ENCODE measurements around the gene HBS1L. TPM values are rescaled to one million over a fixed set of nuclear protein-coding genes. Genes with fewer than 3 reads are reported as not detected.
"Not testable (repeated sequence)": the region's sequence is repeated elsewhere in the genome, so short reads cannot be mapped to it uniquely, and the experiment has no call there.

HBS1L gene
- total RNA-seq, 1 experiment from 2014 or later: 63.6 TPM

DNA sequence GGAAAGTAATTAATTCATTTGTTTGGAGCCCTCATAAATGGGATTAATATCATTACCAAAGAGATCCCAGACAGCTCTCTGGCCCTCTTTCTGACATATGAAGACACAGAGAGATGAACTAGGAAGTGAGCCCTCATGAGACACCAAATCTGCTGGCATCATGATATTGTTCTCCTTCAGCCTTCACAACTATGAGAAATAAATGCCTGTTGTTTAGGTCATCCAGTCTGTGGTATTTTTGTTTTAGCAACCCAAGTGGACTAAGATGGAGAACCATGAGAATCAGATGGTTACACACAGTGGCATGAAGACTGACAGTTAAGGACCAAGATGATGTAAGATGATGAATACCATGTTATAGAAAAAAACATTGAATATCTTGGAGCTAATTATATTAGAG is 16.9 kb upstream of the HBS1L start:
- no peak overlapping the region for H3K27ac ChIP-seq (ENCODE audit: low read length)
- no peaks in the 10 kb centered on the region for H3K27me3 ChIP-seq (ENCODE audit: low read length)
- H3K79me2 ChIP-seq (ENCODE audit: low read length): no peaks in the 10 kb centered on the region
- no peaks in the 10 kb centered on the region for H3K9me3 ChIP-seq (ENCODE audit: low read length)
- no peaks in the 10 kb centered on the region for H4K20me1 ChIP-seq (ENCODE audit: insufficient read depth, low read depth, low read length)
- H3K9me2 ChIP-seq (replicated peaks; ENCODE audit: insufficient read depth, low read length): no peaks in the 10 kb centered on the region
- H3K4me1 ChIP-seq (ENCODE audit: low read length): no peaks in the 10 kb centered on the region
- no peak overlapping the region for H3K9ac ChIP-seq (ENCODE audit: low read length)
- no peak overlapping the region for H3K4me3 ChIP-seq (ENCODE audit: low read length)
- DNase-seq: no peak
- no peaks in the 10 kb centered on the region for H3K36me3 ChIP-seq (ENCODE audit: insufficient read depth, low read length)
- no peak overlapping the region for H2AFZ ChIP-seq (ENCODE audit: low read length)
- no peak overlapping the region for H3K4me2 ChIP-seq (ENCODE audit: low read depth, low read length, poor library complexity, severe bottlenecking)

DNA sequence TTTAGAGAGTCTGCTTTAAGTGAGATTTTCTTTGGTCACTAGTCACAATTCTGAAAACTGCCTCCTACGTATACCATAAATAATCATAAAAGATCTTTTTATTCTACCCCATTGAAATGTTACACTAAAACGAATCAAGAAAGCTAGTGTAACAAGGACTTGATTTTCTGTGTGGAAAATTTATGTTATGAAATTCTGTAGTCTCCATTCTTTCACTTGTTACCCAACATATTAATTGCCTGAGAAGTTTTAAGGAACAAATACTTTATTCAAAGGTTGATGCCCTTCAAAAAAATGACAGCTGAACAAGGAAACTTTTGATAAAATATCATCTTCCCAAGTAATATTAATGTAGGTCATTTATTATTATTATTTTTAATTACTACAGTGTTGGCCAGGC is 13.3 kb upstream of the HBS1L start:
- no peaks in the 10 kb centered on the region for H3K79me2 ChIP-seq (ENCODE audit: low read length)
- H2AFZ ChIP-seq (ENCODE audit: low read length): no peak overlapping the region
- H3K9me3 ChIP-seq (ENCODE audit: low read length): no peaks in the 10 kb centered on the region
- DNase-seq: no peak
- H3K9ac ChIP-seq (ENCODE audit: low read length): no peak overlapping the region
- no peaks in the 10 kb centered on the region for H3K27me3 ChIP-seq (ENCODE audit: low read length)
- H3K4me3 ChIP-seq (ENCODE audit: low read length): no peak overlapping the region
- H3K4me1 ChIP-seq (ENCODE audit: low read length): peaks cover under 1% of the 10 kb centered on the region
- no peaks in the 10 kb centered on the region for H3K36me3 ChIP-seq (ENCODE audit: insufficient read depth, low read length)
- H4K20me1 ChIP-seq (ENCODE audit: insufficient read depth, low read depth, low read length): no peaks in the 10 kb centered on the region
- H3K9me2 ChIP-seq (replicated peaks; ENCODE audit: insufficient read depth, low read length): no peaks in the 10 kb centered on the region
- H3K27ac ChIP-seq (ENCODE audit: low read length): no peak overlapping the region
- no peak overlapping the region for H3K4me2 ChIP-seq (ENCODE audit: low read depth, low read length, poor library complexity, severe bottlenecking)

DNA sequence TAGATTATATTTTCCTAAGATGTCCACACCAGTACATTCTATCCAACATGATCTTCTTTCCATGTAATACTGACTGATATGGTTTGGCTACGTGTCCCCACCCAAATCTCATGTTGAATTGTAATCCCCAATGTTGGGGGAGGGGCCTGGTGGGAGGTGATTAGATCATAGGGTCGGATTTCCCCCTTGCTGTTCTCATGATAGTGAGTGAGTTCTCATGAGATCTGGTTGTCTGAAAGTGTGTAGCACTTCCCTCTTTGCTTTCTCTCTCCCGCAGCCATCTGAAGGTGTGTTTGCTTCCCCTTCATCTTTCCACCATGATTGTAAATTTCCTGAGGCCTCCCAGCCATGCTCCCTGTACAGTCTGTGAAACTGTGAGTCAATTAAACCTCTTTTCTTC is 12.2 kb upstream of the HBS1L start:
- Histone ChIP-seq H3K9ac (ENCODE audit: low read length) (no peak overlapping the region), H3K27me3 (ENCODE audit: low read length) (no peaks in the 10 kb centered on the region), H2AFZ (ENCODE audit: low read length) (no peak overlapping the region), H3K36me3 (ENCODE audit: insufficient read depth, low read length) (no peaks in the 10 kb centered on the region), H3K9me2 (replicated peaks; ENCODE audit: insufficient read depth, low read length) (no peaks in the 10 kb centered on the region), H3K27ac (ENCODE audit: low read length) (no peak overlapping the region), H4K20me1 (ENCODE audit: insufficient read depth, low read depth, low read length) (no peaks in the 10 kb centered on the region), H3K4me1 (ENCODE audit: low read length) (peaks cover 8% of the 10 kb centered on the region), H3K4me2 (ENCODE audit: low read depth, low read length, poor library complexity, severe bottlenecking) (no peak overlapping the region), H3K4me3 (ENCODE audit: low read length) (no peak overlapping the region), H3K9me3 (ENCODE audit: low read length) (no peaks in the 10 kb centered on the region), H3K79me2 (ENCODE audit: low read length) (no peaks in the 10 kb centered on the region)
- no peak for DNase-seq

DNA sequence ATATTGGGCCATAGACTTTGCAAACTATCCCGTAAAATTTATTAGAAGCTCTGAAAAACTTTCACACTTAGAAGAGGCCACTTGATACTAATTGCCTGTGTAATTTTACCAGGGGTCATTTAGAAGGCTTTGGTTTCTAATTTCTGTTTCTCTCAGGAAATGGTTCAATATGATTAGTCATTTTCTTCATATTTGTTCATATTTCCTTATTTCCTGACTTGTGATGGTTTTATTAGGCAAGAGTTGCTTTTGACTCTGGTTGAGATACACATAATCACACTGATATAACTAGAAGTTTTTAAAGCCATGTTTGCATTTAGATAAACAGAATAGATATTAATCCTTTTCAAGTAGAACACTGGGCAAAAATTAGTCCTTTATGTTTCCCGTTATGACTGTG is 11.8 kb upstream of the HBS1L start:
- Histone ChIP-seq H3K27me3 (ENCODE audit: low read length) (no peaks in the 10 kb centered on the region), H3K36me3 (ENCODE audit: insufficient read depth, low read length) (no peaks in the 10 kb centered on the region), H3K27ac (ENCODE audit: low read length) (no peak overlapping the region), H3K4me3 (ENCODE audit: low read length) (no peak overlapping the region), H4K20me1 (ENCODE audit: insufficient read depth, low read depth, low read length) (no peaks in the 10 kb centered on the region), H3K9ac (ENCODE audit: low read length) (no peak overlapping the region), H2AFZ (ENCODE audit: low read length) (no peak overlapping the region), H3K4me1 (ENCODE audit: low read length) (peaks cover 8% of the 10 kb centered on the region), H3K9me2 (replicated peaks; ENCODE audit: insufficient read depth, low read length) (no peaks in the 10 kb centered on the region), H3K4me2 (ENCODE audit: low read depth, low read length, poor library complexity, severe bottlenecking) (no peak overlapping the region), H3K9me3 (ENCODE audit: low read length) (no peaks in the 10 kb centered on the region), H3K79me2 (ENCODE audit: low read length) (no peaks in the 10 kb centered on the region)
- DNase-seq: no peak

DNA sequence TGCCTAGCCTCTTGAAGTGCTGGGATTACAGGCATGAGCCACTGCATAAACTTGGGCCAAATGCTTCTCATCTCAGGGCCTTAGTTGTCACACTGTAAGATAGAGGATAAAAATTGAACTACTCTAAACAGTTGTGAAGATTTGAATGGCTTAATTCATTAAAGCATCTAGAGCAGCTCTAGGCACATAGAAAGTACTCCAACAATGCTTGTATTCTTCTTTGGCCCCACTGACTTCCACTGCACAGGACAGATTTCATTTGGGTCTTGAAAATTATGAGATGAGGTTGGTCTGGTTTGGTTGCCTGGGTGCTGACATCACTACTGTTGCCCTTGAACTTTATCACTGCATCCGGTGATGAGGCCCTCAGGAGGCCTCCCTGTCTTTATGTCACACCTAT is 10.0 kb upstream of the HBS1L start:
- Histone ChIP-seq H3K9me3 (ENCODE audit: low read length) (no peaks in the 10 kb centered on the region), H3K36me3 (ENCODE audit: insufficient read depth, low read length) (no peaks in the 10 kb centered on the region), H2AFZ (ENCODE audit: low read length) (no peak overlapping the region), H3K9me2 (replicated peaks; ENCODE audit: insufficient read depth, low read length) (no peaks in the 10 kb centered on the region), H3K4me1 (ENCODE audit: low read length) (peaks cover 8% of the 10 kb centered on the region), H4K20me1 (ENCODE audit: insufficient read depth, low read depth, low read length) (no peaks in the 10 kb centered on the region), H3K27ac (ENCODE audit: low read length) (no peak overlapping the region), H3K4me2 (ENCODE audit: low read depth, low read length, poor library complexity, severe bottlenecking) (no peak overlapping the region), H3K4me3 (ENCODE audit: low read length) (no peak overlapping the region), H3K79me2 (ENCODE audit: low read length) (no peaks in the 10 kb centered on the region), H3K9ac (ENCODE audit: low read length) (no peak overlapping the region), H3K27me3 (ENCODE audit: low read length) (no peaks in the 10 kb centered on the region)
- no peak for DNase-seq

DNA sequence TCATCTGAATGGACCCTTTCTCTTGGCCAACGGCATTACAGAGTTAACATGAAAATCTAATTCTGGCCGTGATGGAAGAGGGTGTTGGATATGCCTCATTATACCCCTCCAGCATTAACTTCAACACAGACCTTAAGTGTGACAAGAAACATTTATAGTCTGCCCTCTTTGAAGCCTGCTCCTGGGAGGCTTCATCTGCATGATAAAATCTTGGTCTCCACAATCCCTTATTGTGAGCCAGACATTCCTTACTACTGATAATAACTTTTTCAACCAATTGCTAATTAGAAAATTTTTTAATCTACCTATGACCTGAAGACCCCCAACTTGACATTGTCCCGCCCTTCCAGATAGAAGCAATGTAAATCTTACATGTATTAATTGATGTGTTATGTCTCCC is 9.3 kb upstream of the HBS1L start:
- Histone ChIP-seq H3K36me3 (ENCODE audit: insufficient read depth, low read length) (no peaks in the 10 kb centered on the region), H3K4me3 (ENCODE audit: low read length) (no peak overlapping the region), H3K4me2 (ENCODE audit: low read depth, low read length, poor library complexity, severe bottlenecking) (no peak overlapping the region), H3K9me2 (replicated peaks; ENCODE audit: insufficient read depth, low read length) (no peaks in the 10 kb centered on the region), H3K4me1 (ENCODE audit: low read length) (peaks cover 8% of the 10 kb centered on the region), H4K20me1 (ENCODE audit: insufficient read depth, low read depth, low read length) (no peaks in the 10 kb centered on the region), H3K27ac (ENCODE audit: low read length) (no peak overlapping the region), H3K27me3 (ENCODE audit: low read length) (no peaks in the 10 kb centered on the region), H2AFZ (ENCODE audit: low read length) (no peak overlapping the region), H3K79me2 (ENCODE audit: low read length) (no peaks in the 10 kb centered on the region), H3K9me3 (ENCODE audit: low read length) (no peaks in the 10 kb centered on the region), H3K9ac (ENCODE audit: low read length) (no peak overlapping the region)
- no peak for DNase-seq

DNA sequence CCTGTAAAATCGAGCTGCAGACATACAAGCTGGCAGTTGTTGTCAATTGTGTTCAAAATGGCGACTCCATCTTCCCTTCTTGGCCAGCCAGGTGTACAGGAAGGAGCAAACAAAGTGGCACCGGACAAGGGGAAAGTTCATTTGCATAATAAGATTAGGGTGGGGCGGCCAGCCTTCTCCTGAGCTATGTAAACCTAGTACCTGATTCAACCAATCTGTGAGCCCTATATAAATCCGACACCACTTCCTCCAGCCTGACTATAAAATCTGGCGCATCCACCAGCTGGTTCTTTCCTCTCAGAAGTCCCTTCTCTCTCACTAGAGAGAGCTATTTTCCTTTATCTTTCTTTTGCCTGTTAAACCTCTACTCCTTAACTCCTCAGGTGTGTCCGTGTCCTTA is 8.1 kb upstream of the HBS1L start:
- no peaks in the 10 kb centered on the region for H3K9me2 ChIP-seq (replicated peaks; ENCODE audit: insufficient read depth, low read length)
- H3K36me3 ChIP-seq (ENCODE audit: insufficient read depth, low read length): no peaks in the 10 kb centered on the region
- no peaks in the 10 kb centered on the region for H3K27me3 ChIP-seq (ENCODE audit: low read length)
- no peaks in the 10 kb centered on the region for H3K79me2 ChIP-seq (ENCODE audit: low read length)
- no peaks in the 10 kb centered on the region for H3K9me3 ChIP-seq (ENCODE audit: low read length)
- H3K4me3 ChIP-seq (ENCODE audit: low read length): no peak overlapping the region
- no peak overlapping the region for H3K27ac ChIP-seq (ENCODE audit: low read length)
- no peak overlapping the region for H3K9ac ChIP-seq (ENCODE audit: low read length)
- H2AFZ ChIP-seq (ENCODE audit: low read length): no peak overlapping the region
- no peaks in the 10 kb centered on the region for H4K20me1 ChIP-seq (ENCODE audit: insufficient read depth, low read depth, low read length)
- H3K4me1 ChIP-seq (ENCODE audit: low read length): peaks cover 8% of the 10 kb centered on the region
- H3K4me2 ChIP-seq (ENCODE audit: low read depth, low read length, poor library complexity, severe bottlenecking): no peak overlapping the region
- DNase-seq: no peak

DNA sequence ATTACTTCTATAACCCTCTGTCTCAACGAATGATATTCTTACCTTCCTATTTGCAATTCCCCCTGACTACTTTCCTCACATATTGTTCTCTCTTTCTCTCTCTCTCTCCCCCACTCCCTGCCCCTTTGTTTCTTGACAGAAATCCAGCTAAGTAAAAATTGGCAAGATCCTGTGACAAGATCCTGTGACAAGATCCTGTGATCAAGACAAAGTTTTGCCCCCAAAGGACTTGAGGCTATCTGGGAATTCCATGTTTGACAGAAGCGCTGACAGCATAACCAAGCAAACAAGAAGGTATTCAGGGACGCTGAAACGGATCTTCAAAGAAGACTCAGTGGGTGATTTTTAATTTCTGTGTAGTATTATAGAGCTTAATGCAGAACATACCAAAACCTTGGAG is 5.5 kb upstream of the HBS1L start:
- H3K9me2 ChIP-seq (replicated peaks; ENCODE audit: insufficient read depth, low read length): no peaks in the 10 kb centered on the region
- no peak overlapping the region for H3K4me3 ChIP-seq (ENCODE audit: low read length)
- no peak overlapping the region for H2AFZ ChIP-seq (ENCODE audit: low read length)
- no peaks in the 10 kb centered on the region for H3K27me3 ChIP-seq (ENCODE audit: low read length)
- H3K79me2 ChIP-seq (ENCODE audit: low read length): no peaks in the 10 kb centered on the region
- H4K20me1 ChIP-seq (ENCODE audit: insufficient read depth, low read depth, low read length): no peaks in the 10 kb centered on the region
- no peak overlapping the region for H3K9ac ChIP-seq (ENCODE audit: low read length)
- H3K4me2 ChIP-seq (ENCODE audit: low read depth, low read length, poor library complexity, severe bottlenecking): no peak overlapping the region
- H3K27ac ChIP-seq (ENCODE audit: low read length): no peak overlapping the region
- no peak for DNase-seq
- H3K4me1 ChIP-seq (ENCODE audit: low read length): peaks cover 16% of the 10 kb centered on the region
- no peaks in the 10 kb centered on the region for H3K9me3 ChIP-seq (ENCODE audit: low read length)
- H3K36me3 ChIP-seq (ENCODE audit: insufficient read depth, low read length): no peaks in the 10 kb centered on the region

DNA sequence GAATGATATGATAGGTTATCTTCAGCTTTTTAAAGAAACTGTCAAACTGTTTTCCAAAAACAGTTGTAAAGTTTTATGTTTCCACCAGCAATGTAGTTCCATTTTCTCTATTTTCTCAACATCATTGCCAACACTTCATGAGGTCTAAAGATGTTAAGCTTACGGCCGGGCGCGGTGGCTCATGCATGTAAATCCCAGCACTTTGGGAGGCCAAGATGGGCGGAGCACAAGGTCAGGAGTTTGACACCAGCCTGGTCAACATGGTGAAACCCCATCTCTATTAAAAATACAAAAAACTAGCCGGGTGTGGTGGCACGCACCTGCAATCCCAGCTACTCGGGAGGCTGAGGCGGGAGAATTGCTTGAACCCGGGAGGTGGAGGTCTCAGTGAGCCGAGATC is 3.7 kb upstream of the HBS1L start:
- H3K4me2 ChIP-seq (ENCODE audit: low read depth, low read length, poor library complexity, severe bottlenecking); H3K36me3 ChIP-seq (ENCODE audit: insufficient read depth, low read length); H4K20me1 ChIP-seq (ENCODE audit: insufficient read depth, low read depth, low read length); H3K27ac ChIP-seq (ENCODE audit: low read length); H3K9me3 ChIP-seq (ENCODE audit: low read length); DNase-seq; H3K4me3 ChIP-seq (ENCODE audit: low read length); H3K27me3 ChIP-seq (ENCODE audit: low read length); H2AFZ ChIP-seq (ENCODE audit: low read length); H3K9ac ChIP-seq (ENCODE audit: low read length); H3K9me2 ChIP-seq (replicated peaks; ENCODE audit: insufficient read depth, low read length): not testable (repeated sequence)
- peaks cover 13% of the 10 kb centered on the region for H3K79me2 ChIP-seq (ENCODE audit: low read length)
- H3K4me1 ChIP-seq (ENCODE audit: low read length): peaks cover 21% of the 10 kb centered on the region

All from Karpas-422 (cell line).